ENCODE results near the gene IGFBP5.

DNA sequence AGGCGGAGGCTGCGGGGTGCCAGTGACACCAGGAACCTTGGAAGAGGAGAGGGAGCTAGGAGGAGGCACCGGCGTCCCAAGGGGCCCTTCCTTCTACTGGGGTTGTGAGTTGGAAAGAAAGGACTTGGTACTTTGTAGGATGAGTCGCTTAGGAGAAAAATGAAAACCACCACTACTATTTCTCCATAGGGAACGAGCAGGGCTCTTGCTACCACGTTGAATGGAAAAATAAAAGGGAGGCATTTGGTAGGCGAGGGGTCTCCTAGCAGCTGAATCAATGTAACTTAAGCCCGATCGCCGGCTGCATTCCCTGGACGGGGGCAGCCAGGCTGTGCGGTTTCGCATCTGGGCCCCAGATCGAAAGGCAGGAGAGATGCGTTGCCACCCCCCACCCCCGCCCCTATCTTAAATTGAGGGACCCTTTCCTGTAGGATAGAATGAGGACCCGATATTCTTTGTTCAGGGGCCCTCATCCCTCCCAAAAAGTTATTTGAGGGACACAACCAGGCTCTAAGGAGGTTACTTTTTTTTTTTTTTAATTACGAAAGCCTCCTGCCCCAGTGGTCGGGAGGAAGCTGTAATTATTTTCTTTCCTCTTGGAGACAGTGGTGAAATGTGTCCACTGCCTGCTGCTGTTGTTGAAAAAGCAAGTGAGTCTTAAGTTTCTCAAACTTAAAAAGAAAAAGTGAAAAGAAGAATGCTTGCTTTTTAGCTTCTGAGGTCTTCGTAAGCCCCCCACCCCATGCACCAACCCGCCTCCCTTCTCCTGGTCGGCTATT lies 60.8 kb downstream of the IGFBP5 start:
- TF ChIP-seq, protein P1, sequence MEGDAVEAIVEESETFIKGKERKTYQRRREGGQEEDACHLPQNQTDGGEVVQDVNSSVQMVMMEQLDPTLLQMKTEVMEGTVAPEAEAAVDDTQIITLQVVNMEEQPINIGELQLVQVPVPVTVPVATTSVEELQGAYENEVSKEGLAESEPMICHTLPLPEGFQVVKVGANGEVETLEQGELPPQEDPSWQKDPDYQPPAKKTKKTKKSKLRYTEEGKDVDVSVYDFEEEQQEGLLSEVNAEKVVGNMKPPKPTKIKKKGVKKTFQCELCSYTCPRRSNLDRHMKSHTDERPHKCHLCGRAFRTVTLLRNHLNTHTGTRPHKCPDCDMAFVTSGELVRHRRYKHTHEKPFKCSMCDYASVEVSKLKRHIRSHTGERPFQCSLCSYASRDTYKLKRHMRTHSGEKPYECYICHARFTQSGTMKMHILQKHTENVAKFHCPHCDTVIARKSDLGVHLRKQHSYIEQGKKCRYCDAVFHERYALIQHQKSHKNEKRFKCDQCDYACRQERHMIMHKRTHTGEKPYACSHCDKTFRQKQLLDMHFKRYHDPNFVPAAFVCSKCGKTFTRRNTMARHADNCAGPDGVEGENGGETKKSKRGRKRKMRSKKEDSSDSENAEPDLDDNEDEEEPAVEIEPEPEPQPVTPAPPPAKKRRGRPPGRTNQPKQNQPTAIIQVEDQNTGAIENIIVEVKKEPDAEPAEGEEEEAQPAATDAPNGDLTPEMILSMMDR (conservative IDR thresholded peaks at IDR 0.05; ENCODE audit: low read length), result no peak
- no peak for TF ChIP-seq EZH2phosphoT487 (IDR thresholded peaks at IDR 0.05; ENCODE audit: borderline replicate concordance, low read depth, low read length)
